PC-9 (cell line): ENCODE measurements around the gene PCP2. TPM values are rescaled to one million over a fixed set of nuclear protein-coding genes. Genes with fewer than 3 reads are reported as not detected.
A peak's percentile ranks its signal among the peaks of the same experiment; 100 is the strongest.

Experiments used
- BruUV-seq: library from RNA; stranded (reverse); fragments of 400-500 nt; replicated peaks from 2 replicates; lab custom pipeline; 2021; lab: Mats Ljungman, UMichigan
- CTCF ChIA-PET: fragments of 300-600 bp; sonication (Branson Sonifier 250); formaldehyde crosslinking; loops from one replicate; lab custom pipeline; 2022; ENCODE audit warnings: antibody characterized with exemption; lab: Charles Lee
- POLR2A ChIA-PET: fragments of 300-600 bp; sonication (Branson Sonifier 250); formaldehyde crosslinking; loops from one replicate; lab custom pipeline; 2022; ENCODE audit warnings: antibody characterized with exemption; ENCODE audit not compliant: unreplicated experiment; lab: Charles Lee
- DNase-seq, 2 experiments: peaks; one replicate each; pipeline versions ENCODE4 v3.0.0 to v3.0.0-alpha.2; 2015 to 2022; ENCODE audit warnings: mixed read lengths in 1 of 2
- H2AFZ ChIP-seq: fragments of 200-600 bp; sonication (generic); 2 replicates; pipeline ENCODE4 v1.8.1; 2017; ENCODE audit warnings: antibody characterized with exemption
- H3F3A ChIP-seq: fragments of 200-600 bp; sonication (generic); 2 replicates; pipeline ENCODE4 v1.8.1; 2017; ENCODE audit warnings: antibody characterized with exemption, mild to moderate bottlenecking, low read depth; ENCODE audit not compliant: insufficient read depth
- H3K27ac ChIP-seq: fragments of 200-600 bp; sonication (generic); 2 replicates; pipeline ENCODE4 v1.6.1; 2016; ENCODE audit warnings: mixed run types
- H3K27me3 ChIP-seq: fragments of 200-600 bp; sonication (generic); 2 replicates; pipeline ENCODE4 v1.6.1; 2016; ENCODE audit warnings: low read depth, mixed run types; ENCODE audit not compliant: insufficient read depth
- H3K36me3 ChIP-seq: fragments of 200-600 bp; sonication (generic); 2 replicates; pipeline ENCODE4 v1.6.1; 2016; ENCODE audit warnings: low read depth, mixed run types
- H3K4me1 ChIP-seq: fragments of 200-600 bp; sonication (generic); replicated peaks from 2 replicates; pipeline ENCODE4 v1.6.1; 2016; ENCODE audit warnings: mixed run types; ENCODE audit not compliant: insufficient read depth
- H3K4me2 ChIP-seq: fragments of 200-600 bp; sonication (generic); 2 replicates; pipeline ENCODE4 v1.6.1; 2017; ENCODE audit warnings: mixed run types
- H3K4me3 ChIP-seq: fragments of 200-600 bp; sonication (generic); 2 replicates; pipeline ENCODE4 v1.6.1; 2016; ENCODE audit warnings: mixed run types
- H3K79me2 ChIP-seq: fragments of 200-600 bp; sonication (generic); 2 replicates; pipeline ENCODE4 v1.6.1; 2017; ENCODE audit warnings: low read depth, mixed run types
- H3K9me2 ChIP-seq: fragments of 200-600 bp; sonication (generic); 2 replicates; pipeline ENCODE4 v1.8.1; 2017; ENCODE audit warnings: mild to moderate bottlenecking; ENCODE audit not compliant: insufficient read depth
- H3K9me3 ChIP-seq: fragments of 200-600 bp; sonication (generic); 2 replicates; pipeline ENCODE4 v1.8.1; 2016; ENCODE audit warnings: low read depth; ENCODE audit not compliant: insufficient read depth
- H4K20me1 ChIP-seq: fragments of 200-600 bp; sonication (generic); 2 replicates; pipeline ENCODE4 v1.8.1; 2017; ENCODE audit not compliant: insufficient read depth
- EZH2 ChIP-seq: fragments of 200-600 bp; sonication (generic); IDR thresholded peaks from 2 replicates; pipeline ENCODE4 v1.8.0; 2017; ENCODE audit warnings: antibody characterized with exemption, low read depth
- intact Hi-C: fragments of 100-400 bp; cut with micrococcal nuclease; formaldehyde crosslinking; loops from one replicate; pipeline ENCODE4 v1.10.0; 2022; ENCODE audit not compliant: unreplicated experiment
- total RNA-seq: library from RNA; stranded (reverse); gene quantifications from 2 replicates; pipeline ENCODE4 v1.2.3, GENCODE V29; 2021
- TF ChIP-seq, protein P1 (sequence below): fragments of 200-600 bp; sonication (generic); conservative IDR thresholded peaks from 2 replicates; pipeline ENCODE4 v1.6.1; 2017; ENCODE audit warnings: mixed run types, antibody characterized with exemption, mild to moderate bottlenecking, moderate library complexity

The PCP2 gene
- total RNA-seq, 1 experiment from 2014 or later = 0.92 TPM

DNA sequence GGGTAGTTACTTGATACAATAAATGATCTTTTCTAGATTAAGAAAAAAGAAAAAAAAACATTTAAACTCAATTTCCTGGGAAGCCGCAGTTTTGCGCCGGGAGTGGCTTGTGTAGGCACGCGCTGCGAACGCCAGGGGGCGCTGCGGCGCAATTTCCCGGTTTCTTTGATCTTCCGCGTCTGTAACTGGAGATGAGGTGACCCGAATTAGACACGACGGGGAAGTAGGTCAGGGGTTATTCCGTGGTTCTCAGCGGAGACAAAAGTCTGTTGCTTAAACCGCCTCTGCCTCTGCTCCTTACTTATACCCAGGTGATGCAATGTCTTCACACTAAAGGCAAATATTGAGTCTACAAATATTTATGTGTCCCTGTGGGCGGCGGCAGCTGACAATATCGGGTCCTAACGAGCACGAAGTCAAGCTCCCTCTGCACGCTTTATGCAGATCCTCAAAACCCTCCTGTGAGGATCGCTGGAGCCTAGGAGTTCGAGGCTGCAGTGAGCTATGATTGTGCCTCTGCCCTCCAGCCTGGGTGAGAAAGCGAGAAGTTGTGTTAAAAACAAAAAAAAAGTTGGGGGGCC is 18.6 kb upstream of the PCP2 start:
- no peak overlapping the region for H2AFZ ChIP-seq
- H3K27ac ChIP-seq = peak overlapping the region; percentile 73
- no peak for TF ChIP-seq EZH2
- TF ChIP-seq, protein P1, sequence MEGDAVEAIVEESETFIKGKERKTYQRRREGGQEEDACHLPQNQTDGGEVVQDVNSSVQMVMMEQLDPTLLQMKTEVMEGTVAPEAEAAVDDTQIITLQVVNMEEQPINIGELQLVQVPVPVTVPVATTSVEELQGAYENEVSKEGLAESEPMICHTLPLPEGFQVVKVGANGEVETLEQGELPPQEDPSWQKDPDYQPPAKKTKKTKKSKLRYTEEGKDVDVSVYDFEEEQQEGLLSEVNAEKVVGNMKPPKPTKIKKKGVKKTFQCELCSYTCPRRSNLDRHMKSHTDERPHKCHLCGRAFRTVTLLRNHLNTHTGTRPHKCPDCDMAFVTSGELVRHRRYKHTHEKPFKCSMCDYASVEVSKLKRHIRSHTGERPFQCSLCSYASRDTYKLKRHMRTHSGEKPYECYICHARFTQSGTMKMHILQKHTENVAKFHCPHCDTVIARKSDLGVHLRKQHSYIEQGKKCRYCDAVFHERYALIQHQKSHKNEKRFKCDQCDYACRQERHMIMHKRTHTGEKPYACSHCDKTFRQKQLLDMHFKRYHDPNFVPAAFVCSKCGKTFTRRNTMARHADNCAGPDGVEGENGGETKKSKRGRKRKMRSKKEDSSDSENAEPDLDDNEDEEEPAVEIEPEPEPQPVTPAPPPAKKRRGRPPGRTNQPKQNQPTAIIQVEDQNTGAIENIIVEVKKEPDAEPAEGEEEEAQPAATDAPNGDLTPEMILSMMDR = peak; percentile 99
- no peaks in the 10 kb centered on the region for H3K9me2 ChIP-seq
- H3K36me3 ChIP-seq = no peaks in the 10 kb centered on the region
- H3K4me2 ChIP-seq = peak overlapping the region; percentile 74
- H3K9me3 ChIP-seq = no peaks in the 10 kb centered on the region
- BruUV-seq = no TSS peak
- peak overlapping the region; percentile 25; the same call in 1 of the 2 replicates for H3K4me3 ChIP-seq
- POLR2A ChIA-PET = interaction anchor here (0.7 kb wide), 1 partner anchor 108 kb away, joined by 8 read pairs; no protein-coding TSS in a partner anchor
- DNase-seq = peak; percentile 91 to 98
- H4K20me1 ChIP-seq = no peaks in the 10 kb centered on the region
- H3K79me2 ChIP-seq = no peaks in the 10 kb centered on the region
- H3K27me3 ChIP-seq = no peaks in the 10 kb centered on the region
- CTCF ChIA-PET = interaction anchor here (0.6 to 1.0 kb wide), 2 partner anchors 23 to 29 kb away, joined by 3 to 6 read pairs; partner anchors contain the start of genes PET100, TRAPPC5 and XAB2
- intact Hi-C loops = loop anchor here (1.0 kb wide), 1 partner anchor 147 kb away; no protein-coding TSS in a partner anchor
- peaks cover 26% of the 10 kb centered on the region for H3K4me1 ChIP-seq
- peaks cover 28% of the 10 kb centered on the region for H3F3A ChIP-seq

DNA sequence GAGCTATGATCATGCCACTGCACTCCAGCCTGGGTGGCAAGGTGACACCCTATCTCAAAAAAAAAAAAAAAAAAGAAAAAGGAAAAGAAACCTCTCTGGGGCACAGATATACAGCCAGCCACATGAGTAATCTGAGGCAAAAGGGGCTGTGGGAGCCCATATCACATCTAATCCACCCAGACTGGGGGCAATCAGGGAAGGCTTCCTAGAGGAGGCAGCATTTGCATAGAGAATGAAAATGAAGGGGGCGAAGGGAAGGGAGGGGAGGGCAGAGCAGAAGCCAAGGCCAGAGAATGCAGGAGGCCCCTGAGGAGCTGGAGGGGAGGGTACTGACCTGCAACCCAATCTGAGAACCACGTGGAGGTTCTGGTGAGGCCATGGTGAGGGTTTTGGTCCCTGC is 16.6 kb upstream of the PCP2 start:
- CTCF ChIA-PET = no interaction called here
- TF ChIP-seq, protein P1 = no peak
- no peak for TF ChIP-seq EZH2
- peaks cover 28% of the 10 kb centered on the region for H3F3A ChIP-seq

DNA sequence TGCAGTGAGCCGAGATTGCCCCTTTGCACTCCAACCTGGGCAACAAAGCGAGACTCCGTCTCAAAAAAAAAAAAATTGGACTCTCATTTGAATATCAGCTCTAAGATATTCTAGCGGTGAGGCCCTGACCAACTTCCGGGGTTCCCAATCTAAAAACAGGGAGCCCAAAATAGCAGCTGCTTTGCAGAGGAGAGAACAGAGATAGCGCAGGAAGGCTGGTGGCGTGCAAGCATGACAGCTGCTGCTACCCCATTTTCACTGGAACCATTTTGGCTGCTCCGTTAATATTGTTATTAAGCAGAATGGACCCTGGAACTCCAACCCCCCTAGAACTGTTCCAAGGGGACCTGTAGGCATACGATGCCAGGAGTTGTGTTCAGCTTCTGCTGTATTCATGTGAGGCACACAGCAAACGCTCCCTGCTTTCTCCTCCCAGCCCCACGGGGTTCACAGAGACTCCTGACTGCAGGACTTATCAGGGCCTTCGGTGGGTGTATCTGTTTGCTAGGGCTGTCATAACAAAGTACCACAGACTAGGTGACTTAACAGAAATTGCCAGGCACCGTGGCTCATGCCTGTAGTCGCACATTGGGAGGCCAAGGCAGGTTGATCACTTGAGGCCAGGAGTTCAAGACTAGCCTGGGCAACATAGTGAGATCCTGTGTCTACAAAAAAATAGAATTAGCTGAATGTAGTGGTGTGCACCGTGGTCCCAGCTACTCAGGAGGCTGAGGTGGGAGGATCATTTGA is 14.9 kb upstream of the PCP2 start:
- no peak for TF ChIP-seq EZH2
- TF ChIP-seq, protein P1 = no peak
- no peaks in the 10 kb centered on the region for H3K9me2 ChIP-seq
- no peaks in the 10 kb centered on the region for H3K79me2 ChIP-seq
- peaks cover 26% of the 10 kb centered on the region for H3F3A ChIP-seq
- no TSS peak for BruUV-seq
- H3K4me1 ChIP-seq = peaks cover 13% of the 10 kb centered on the region
- no peaks in the 10 kb centered on the region for H3K36me3 ChIP-seq
- no peak overlapping the region for H3K27ac ChIP-seq
- no peaks in the 10 kb centered on the region for H4K20me1 ChIP-seq
- H3K9me3 ChIP-seq = no peaks in the 10 kb centered on the region
- no peak overlapping the region for H3K4me2 ChIP-seq
- intact Hi-C loops = no loop called here
- DNase-seq = no peak
- no peak overlapping the region for H2AFZ ChIP-seq
- POLR2A ChIA-PET = interaction anchor here (0.6 kb wide), 1 partner anchor 55 kb away, joined by 5 read pairs; no protein-coding TSS in a partner anchor
- no peaks in the 10 kb centered on the region for H3K27me3 ChIP-seq
- CTCF ChIA-PET = no interaction called here
- no peak overlapping the region for H3K4me3 ChIP-seq

More for the DNA sequence above, 16.6 kb upstream of the PCP2 start:
- no peak overlapping the region for H2AFZ ChIP-seq
- POLR2A ChIA-PET = no interaction called here
- no peak for DNase-seq
- H3K27ac ChIP-seq = no peak overlapping the region
- H3K4me3 ChIP-seq = no peak overlapping the region
- no peaks in the 10 kb centered on the region for H3K9me2 ChIP-seq
- peaks cover 26% of the 10 kb centered on the region for H3K4me1 ChIP-seq
- H4K20me1 ChIP-seq = no peaks in the 10 kb centered on the region
- H3K36me3 ChIP-seq = no peaks in the 10 kb centered on the region
- H3K79me2 ChIP-seq = no peaks in the 10 kb centered on the region
- intact Hi-C loops = no loop called here
- no peaks in the 10 kb centered on the region for H3K9me3 ChIP-seq
- H3K4me2 ChIP-seq = no peak overlapping the region
- no TSS peak for BruUV-seq
- H3K27me3 ChIP-seq = no peaks in the 10 kb centered on the region
